K562 (cell line): ENCODE data around the gene ATXN7L2. TPM values are rescaled to one million over a fixed set of nuclear protein-coding genes. Genes with fewer than 3 reads are reported as not detected.

Experiments used
- BRCA1 ChIP-seq, 2 experiments: fragments of 450-650 bp in 1 of 2; sonication (generic) in 1 of 2; formaldehyde crosslinking in 1 of 2; IDR thresholded peaks; 2 replicates each; pipeline versions ENCODE4 v1.5.0 to v1.6.1; 2017 to 2020; ENCODE audit warnings: mild to moderate bottlenecking in 1 of 2, missing genetic modification reagents in 1 of 2
- DMBX1 ChIP-seq: fragments of 250-450 bp; sonication (Bioruptor Pico); IDR thresholded peaks from 2 replicates; pipeline ENCODE4 v1.8.0; 2022; ENCODE audit warnings: inconsistent platforms, mild to moderate bottlenecking, moderate library complexity, borderline replicate concordance
- IRF2 ChIP-seq: sonication (generic); formaldehyde crosslinking; IDR thresholded peaks from 2 replicates; pipeline ENCODE4 v1.8.1; 2022; ENCODE audit warnings: mild to moderate bottlenecking, missing genetic modification reagents
- MXI1 ChIP-seq: IDR thresholded peaks from 2 replicates; pipeline ENCODE4 v1.6.1; 2011; ENCODE audit warnings: low read depth, mild to moderate bottlenecking, improper control_type of control experiment, low read length
- NFXL1 ChIP-seq: fragments of 450-650 bp; formaldehyde crosslinking; IDR thresholded peaks from 2 replicates; pipeline ENCODE4 v1.4.0; 2021; ENCODE audit warnings: mild to moderate bottlenecking
- PML ChIP-seq: IDR thresholded peaks from 2 replicates; pipeline ENCODE4 v1.6.1; 2012; ENCODE audit warnings: low read length, inconsistent platforms
- RBBP5 ChIP-seq: fragments of 200-600 bp; sonication (generic); IDR thresholded peaks from 2 replicates; pipeline ENCODE4 v1.6.1; 2012; ENCODE audit warnings: borderline replicate concordance, mild to moderate bottlenecking, low read length, control low read depth, inconsistent platforms; ENCODE audit not compliant: insufficient read depth, poor library complexity, severe bottlenecking
- SLC30A9 ChIP-seq: fragments of 250-450 bp; sonication (Bioruptor Pico); IDR thresholded peaks from 2 replicates; pipeline ENCODE4 v1.8.0; 2022; ENCODE audit warnings: mild to moderate bottlenecking, moderate library complexity
- SMARCE1 ChIP-seq: fragments of 450-650 bp; IDR thresholded peaks from 2 replicates; pipeline ENCODE4 v1.7.1; 2016; ENCODE audit warnings: mild to moderate bottlenecking
- SNIP1 ChIP-seq: fragments of 450-650 bp; IDR thresholded peaks from 2 replicates; pipeline ENCODE4 v1.7.1; 2017; ENCODE audit warnings: low read depth, mild to moderate bottlenecking
- SREBF2 ChIP-seq: sonication (generic); formaldehyde crosslinking; IDR thresholded peaks from 2 replicates; pipeline ENCODE4 v1.4.0; 2020; ENCODE audit warnings: mild to moderate bottlenecking, missing genetic modification reagents
- TCF3 ChIP-seq: sonication (generic); formaldehyde crosslinking; IDR thresholded peaks from 2 replicates; pipeline ENCODE4 v1.4.0; 2020; ENCODE audit warnings: mild to moderate bottlenecking, missing genetic modification reagents
- TCF7 ChIP-seq: sonication (generic); IDR thresholded peaks from 2 replicates; pipeline ENCODE4 v1.6.1; 2016; ENCODE audit warnings: antibody characterized with exemption, borderline replicate concordance
- polyA plus RNA-seq, 8 experiments: library from polyadenylated mRNA; depleted of rRNA in 4 of 8; stranded (reverse) in 5 of 8; unstranded in 3 of 8; fragments of >200 nt; fragmentation: Nextera tagmentation in 2 of 8; fragmentation: Illumina TruSeq in 1 of 8; extraction: Ambion mirVana in 2 of 8; extraction: Trizol in 1 of 8; gene quantifications; 2 replicates each; pipeline versions ENCODE4 v1.2.1 to v1.2.3, GENCODE V29; 2011 to 2014; ENCODE audit warnings: inconsistent platforms in 1 of 8, missing spikeins in 1 of 8
- total RNA-seq, 7 experiments: library from RNA; depleted of rRNA in 6 of 7; stranded (reverse); fragments of >200 nt in 6 of 7; fragmentation: Illumina TruSeq in 2 of 7; extraction: Trizol in 2 of 7; gene quantifications; 2 replicates each; pipeline versions ENCODE4 v1.2.1 to v1.2.3, GENCODE V29; 2011 to 2021; ENCODE audit warnings: low replicate concordance in 1 of 7
- TF ChIP-seq, protein P1 (sequence below), 2 experiments: fragments of 250-450 bp in 1 of 2; fragments of 450-650 bp in 1 of 2; sonication (Bioruptor Pico) in 1 of 2; IDR thresholded peaks; 2 replicates each; pipeline versions ENCODE4 v1.6.1 to v1.8.0; 2016 to 2021; ENCODE audit warnings: mild to moderate bottlenecking in 2 of 2, moderate library complexity in 2 of 2, missing compliant biosample characterization in 1 of 2, missing genetic modification characterization in 1 of 2
- TF ChIP-seq, protein P2 (sequence below): fragments of 200-800 bp; sonication (Bioruptor generic); IDR thresholded peaks from 2 replicates; pipeline ENCODE4 v1.6.1; 2017; ENCODE audit warnings: missing genetic modification characterization, missing compliant biosample characterization

ATXN7L2 gene
- total and polyA plus RNA-seq, 9 of the 15 experiments (the other 6 are each of a cell fraction or from before 2014, with no cell fraction given) = 0.21 to 10.4 (median 5.8) TPM

DNA sequence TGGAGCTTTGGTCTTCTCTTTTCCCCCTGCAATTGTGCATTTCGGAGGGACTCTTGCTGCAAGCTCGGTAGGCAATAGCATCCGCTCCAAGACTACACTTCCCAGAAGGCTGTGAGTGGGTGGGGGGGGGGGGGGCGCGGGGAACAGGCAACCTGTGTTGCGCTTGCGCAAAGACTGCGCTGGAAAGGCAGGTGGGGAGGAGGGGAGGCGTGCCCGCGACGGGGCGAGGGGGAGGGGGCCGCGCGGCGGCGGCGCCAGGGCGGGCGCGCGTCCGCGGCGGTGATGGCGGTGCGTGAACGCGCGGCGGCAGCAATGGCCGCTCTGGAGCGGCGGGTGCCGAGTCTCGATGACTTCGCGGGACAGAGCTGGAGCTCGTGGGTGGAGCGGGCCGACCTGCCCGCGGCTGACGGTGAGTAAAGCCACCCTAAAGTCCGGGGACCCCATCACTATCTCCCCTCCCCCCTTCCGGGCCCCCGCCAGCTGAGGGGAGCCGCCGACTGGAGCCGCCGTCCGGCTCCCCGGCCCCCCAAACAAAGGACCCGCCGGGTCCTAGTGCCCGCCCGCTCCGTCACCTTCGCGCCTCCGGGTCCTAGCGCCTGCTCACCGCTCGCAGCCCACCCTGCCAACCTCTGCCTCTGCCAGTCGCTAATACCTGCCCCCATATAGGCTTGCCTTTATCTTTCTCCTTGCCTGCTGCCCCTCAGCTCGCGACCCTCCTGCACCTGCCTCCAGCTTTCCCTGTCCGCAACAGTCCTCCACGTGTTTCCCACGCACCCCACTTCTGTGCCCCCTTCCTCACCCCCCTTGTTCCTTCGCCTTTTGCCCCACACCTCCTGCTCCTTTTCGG lies at the start of gene ATXN7L2 (continued):
- TF ChIP-seq, protein P1, sequence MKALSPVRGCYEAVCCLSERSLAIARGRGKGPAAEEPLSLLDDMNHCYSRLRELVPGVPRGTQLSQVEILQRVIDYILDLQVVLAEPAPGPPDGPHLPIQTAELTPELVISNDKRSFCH (CRISPR knock-in tag; IDR thresholded peaks at IDR 0.05) = no peak
- TF ChIP-seq, protein P1 (tag; IDR thresholded peaks at IDR 0.05) = peak; percentile 80; the same call in 1 of the 2 replicates
- no peak for TF ChIP-seq SREBF2
- no peak for TF ChIP-seq MXI1
- TF ChIP-seq SNIP1 = no peak
- peak; percentile 89 for TF ChIP-seq DMBX1 (CRISPR knock-in tag)
- peak; percentile 86 for TF ChIP-seq RBBP5
- TF ChIP-seq, protein P2, sequence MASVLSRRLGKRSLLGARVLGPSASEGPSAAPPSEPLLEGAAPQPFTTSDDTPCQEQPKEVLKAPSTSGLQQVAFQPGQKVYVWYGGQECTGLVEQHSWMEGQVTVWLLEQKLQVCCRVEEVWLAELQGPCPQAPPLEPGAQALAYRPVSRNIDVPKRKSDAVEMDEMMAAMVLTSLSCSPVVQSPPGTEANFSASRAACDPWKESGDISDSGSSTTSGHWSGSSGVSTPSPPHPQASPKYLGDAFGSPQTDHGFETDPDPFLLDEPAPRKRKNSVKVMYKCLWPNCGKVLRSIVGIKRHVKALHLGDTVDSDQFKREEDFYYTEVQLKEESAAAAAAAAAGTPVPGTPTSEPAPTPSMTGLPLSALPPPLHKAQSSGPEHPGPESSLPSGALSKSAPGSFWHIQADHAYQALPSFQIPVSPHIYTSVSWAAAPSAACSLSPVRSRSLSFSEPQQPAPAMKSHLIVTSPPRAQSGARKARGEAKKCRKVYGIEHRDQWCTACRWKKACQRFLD (CRISPR knock-in tag) = peak; percentile 96
- no peak for TF ChIP-seq BRCA1 (IDR thresholded peaks at IDR 0.05)
- TF ChIP-seq BRCA1 (CRISPR knock-in tag; IDR thresholded peaks at IDR 0.05) = no peak
- no peak for TF ChIP-seq IRF2 (CRISPR knock-in tag)
- TF ChIP-seq NFXL1 (CRISPR knock-in tag) = no peak
- TF ChIP-seq TCF7 = peak; percentile 51; the same call in 1 of the 2 replicates
- TF ChIP-seq TCF3 (CRISPR knock-in tag) = no peak
- peak; percentile 61; the same call in 1 of the 2 replicates for TF ChIP-seq SMARCE1
- no peak for TF ChIP-seq SLC30A9
- no peak; the same call in 1 of the 2 replicates for TF ChIP-seq PML
